ENCODE results near the gene MORN1. TPM values are rescaled to one million over a fixed set of nuclear protein-coding genes. Genes with fewer than 3 reads are reported as not detected.

The MORN1 gene
- total RNA-seq, 1 donor from 2014 or later: 12.7 TPM

GRCh38 chr1:2374252-2375155 lies 16.9 kb downstream of the MORN1 start:
- DNase-seq (ENCODE audit: extremely low spot score, unreplicated experiment): no peak
- Mint-ChIP-seq H3K36me3 (ENCODE audit: unreplicated experiment) (no peaks in the 10 kb centered on the region), H3K27me3 (ENCODE audit: unreplicated experiment) (no peaks in the 10 kb centered on the region), H3K27ac (ENCODE audit: unreplicated experiment) (no peak overlapping the region), H3K4me3 (ENCODE audit: unreplicated experiment) (no peak overlapping the region), H3K4me1 (ENCODE audit: unreplicated experiment) (peaks cover 10% of the 10 kb centered on the region), H3K9me3 (ENCODE audit: unreplicated experiment) (no peaks in the 10 kb centered on the region)
- TF ChIP-seq CTCF (IDR thresholded peaks at IDR 0.05): no peak

GRCh38 chr1:2373551-2374251 lies 17.7 kb downstream of the MORN1 start:
- Mint-ChIP-seq H3K4me1 (ENCODE audit: unreplicated experiment) (peaks cover 10% of the 10 kb centered on the region), H3K9me3 (ENCODE audit: unreplicated experiment) (no peaks in the 10 kb centered on the region), H3K36me3 (ENCODE audit: unreplicated experiment) (no peaks in the 10 kb centered on the region), H3K27me3 (ENCODE audit: unreplicated experiment) (no peaks in the 10 kb centered on the region), H3K27ac (ENCODE audit: unreplicated experiment) (no peak overlapping the region), H3K4me3 (ENCODE audit: unreplicated experiment) (no peak overlapping the region)
- DNase-seq (ENCODE audit: extremely low spot score, unreplicated experiment): no peak
- TF ChIP-seq CTCF (IDR thresholded peaks at IDR 0.05): peak; percentile 16

GRCh38 chr1:2372551-2373490 lies 18.5 kb downstream of the MORN1 start:
- Mint-ChIP-seq H3K4me1 (ENCODE audit: unreplicated experiment) (peaks cover 10% of the 10 kb centered on the region), H3K27ac (ENCODE audit: unreplicated experiment) (no peak overlapping the region), H3K27me3 (ENCODE audit: unreplicated experiment) (no peaks in the 10 kb centered on the region), H3K36me3 (ENCODE audit: unreplicated experiment) (no peaks in the 10 kb centered on the region), H3K9me3 (ENCODE audit: unreplicated experiment) (no peaks in the 10 kb centered on the region), H3K4me3 (ENCODE audit: unreplicated experiment) (no peak overlapping the region)
- no peak for TF ChIP-seq CTCF (IDR thresholded peaks at IDR 0.05)
- DNase-seq (ENCODE audit: extremely low spot score, unreplicated experiment): no peak

- Mint-ChIP-seq H3K27ac (ENCODE audit: unreplicated experiment) (no peak overlapping the region), H3K27me3 (ENCODE audit: unreplicated experiment) (no peaks in the 10 kb centered on the region), H3K4me3 (ENCODE audit: unreplicated experiment) (no peak overlapping the region), H3K4me1 (ENCODE audit: unreplicated experiment) (peaks cover 6% of the 10 kb centered on the region), H3K9me3 (ENCODE audit: unreplicated experiment) (peaks cover 5% of the 10 kb centered on the region), H3K36me3 (ENCODE audit: unreplicated experiment) (peaks cover 3% of the 10 kb centered on the region)
- DNase-seq (ENCODE audit: extremely low spot score, unreplicated experiment): no peak
- TF ChIP-seq CTCF (IDR thresholded peaks at IDR 0.05): no peak
These were observed 23.2 kb downstream of the MORN1 start for GRCh38 chr1:2368053-2368744.
